Measurements from ENCODE around the gene CDK5. TPM values are rescaled to one million over a fixed set of nuclear protein-coding genes. Genes with fewer than 3 reads are reported as not detected.

CDK5 gene
- total and polyA plus RNA-seq, 9 of the 15 experiments (the other 6 are each of a cell fraction or from before 2014, with no cell fraction given), result 3.2 to 38.0 (median 27.5) TPM

GRCh38 chr7:151086802-151087244 lies 29.1 kb upstream of the CDK5 start (continued):
- TF ChIP-seq ZNF133 (CRISPR knock-in tag; IDR thresholded peaks at IDR 0.05), result no peak
- no peak for TF ChIP-seq SMAD4 (CRISPR knock-in tag; conservative IDR thresholded peaks at IDR 0.05)
- TF ChIP-seq KAT2B (IDR thresholded peaks at IDR 0.05; ENCODE audit: low read depth, low read length), result no peak
- no peak for TF ChIP-seq ZNF655 (CRISPR knock-in tag; IDR thresholded peaks at IDR 0.05)
- TF ChIP-seq BRD9 (IDR thresholded peaks at IDR 0.05; ENCODE audit: low read depth, partially characterized antibody), result peak; percentile 39
- no peak for TF ChIP-seq ZKSCAN1 (IDR thresholded peaks at IDR 0.05; ENCODE audit: low read depth, low read length)
- no peak for TF ChIP-seq SMARCA4 (IDR thresholded peaks at IDR 0.05)
- TF ChIP-seq TCF7 (IDR thresholded peaks at IDR 0.05; ENCODE audit: borderline replicate concordance), result no peak
- no peak for TF ChIP-seq ZNF592 (IDR thresholded peaks at IDR 0.05)
- no peak for TF ChIP-seq CXXC5 (CRISPR knock-in tag; IDR thresholded peaks at IDR 0.05)
- TF ChIP-seq NFRKB (IDR thresholded peaks at IDR 0.05; ENCODE audit: low read depth), result peak; percentile 44; the same call in 1 of the 2 replicates
- TF ChIP-seq FUS (optimal IDR thresholded peaks at IDR 0.05; ENCODE audit: low read depth, low read length), result peak; percentile 1
- 0 out of 2 replicates have a peak, but pooled peaks have one; percentile 19 for TF ChIP-seq ZNF124 (CRISPR knock-in tag; IDR thresholded peaks at IDR 0.05)
- TF ChIP-seq ESRRB (CRISPR knock-in tag; IDR thresholded peaks at IDR 0.05; ENCODE audit: borderline replicate concordance), result no peak
- TF ChIP-seq NR4A1 (CRISPR knock-in tag; IDR thresholded peaks at IDR 0.05), result no peak
- no peak for TF ChIP-seq NR4A1 (tag; IDR thresholded peaks at IDR 0.05)
- TF ChIP-seq ZNF280A (IDR thresholded peaks at IDR 0.05; ENCODE audit: low read depth, partially characterized antibody), result no peak
- 0 out of 2 replicates have a peak, but pooled peaks have one; percentile 12 for TF ChIP-seq RAD51 (IDR thresholded peaks at IDR 0.05; ENCODE audit: borderline replicate concordance, low read depth)

Data from K562 (cell line).